ENCODE measurements around the gene ATP6V0A4. TPM values are rescaled to one million over a fixed set of nuclear protein-coding genes. Genes with fewer than 3 reads are reported as not detected.

ATP6V0A4 gene
- total RNA-seq, 2 donors from 2014 or later = not detected

DNA sequence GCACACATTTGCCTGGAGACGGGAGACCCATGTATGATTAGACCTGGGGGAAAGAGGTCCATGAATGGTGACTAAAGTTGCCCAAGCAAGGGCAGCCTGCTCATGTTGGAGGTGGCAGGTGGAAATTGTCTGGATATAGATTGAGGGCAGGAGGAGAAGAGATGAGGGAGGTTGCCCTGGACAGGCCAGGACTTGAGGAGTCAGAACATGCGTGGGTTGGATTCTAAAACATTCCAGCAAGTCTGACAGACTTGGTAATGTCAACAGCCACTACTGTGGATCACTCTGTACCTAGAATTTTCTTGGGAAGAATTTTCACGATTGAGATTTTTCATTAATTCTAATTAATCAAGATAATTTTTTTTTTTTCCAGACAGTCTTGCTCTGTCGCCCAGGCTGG lies 77.7 kb downstream of the ATP6V0A4 start:
- no peak for ATAC-seq
- TF ChIP-seq POLR2A (IDR thresholded peaks at IDR 0.05) (no peak), CTCF (IDR thresholded peaks at IDR 0.05) (no peak)
- WGBS, 2 donors = 71 to 87% methylated on average over 4 of the region's 4 CpGs
- no peaks in the 10 kb centered on the region for H3K9me3 ChIP-seq
- H3K4me3 ChIP-seq = no peak overlapping the region
- H3K27me3 ChIP-seq = no peaks in the 10 kb centered on the region
- H3K27ac ChIP-seq = no peak overlapping the region
- intact Hi-C loops (cut with DNase I) = no loop called here
- H3K4me1 ChIP-seq = no peaks in the 10 kb centered on the region
- DNase-seq = no peak
- no peaks in the 10 kb centered on the region for H3K36me3 ChIP-seq (replicated peaks in 1 of 2; ENCODE audit: insufficient read depth in 1 of 2, low read depth in 2 of 2)

DNA sequence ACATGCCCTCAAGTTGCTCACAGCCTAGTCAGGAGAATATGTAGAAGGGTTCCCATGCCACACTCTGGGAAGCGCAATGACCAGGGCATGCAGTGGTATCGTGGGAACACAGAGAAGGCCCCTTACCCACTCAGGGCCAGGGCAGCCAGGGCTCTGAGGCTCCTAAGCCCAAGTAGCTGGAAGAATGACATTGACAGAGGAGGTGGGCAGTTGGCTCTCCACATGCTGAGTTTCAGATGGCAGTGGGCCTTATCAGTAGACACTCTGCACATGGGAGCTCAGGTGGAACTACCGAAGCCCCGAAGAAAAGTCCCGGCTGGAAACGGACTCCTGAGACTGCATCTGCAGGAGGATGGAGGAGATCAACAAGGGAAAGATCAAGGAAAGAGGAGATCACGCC lies 81.1 kb downstream of the ATP6V0A4 start:
- Histone ChIP-seq H3K4me3 (no peak overlapping the region), H3K9me3 (no peaks in the 10 kb centered on the region), H3K4me1 (no peaks in the 10 kb centered on the region), H3K36me3 (replicated peaks in 1 of 2; ENCODE audit: insufficient read depth in 1 of 2, low read depth in 2 of 2) (no peaks in the 10 kb centered on the region), H3K27me3 (no peaks in the 10 kb centered on the region), H3K27ac (no peak overlapping the region)
- DNase-seq (no peak), ATAC-seq (no peak)
- TF ChIP-seq CTCF (IDR thresholded peaks at IDR 0.05) = no peak
- TF ChIP-seq POLR2A (IDR thresholded peaks at IDR 0.05) = no peak
- 94 to 96% methylated on average over 6 to 7 of the region's 7 CpGs for WGBS, 2 donors
- intact Hi-C loops (cut with DNase I) = no loop called here

DNA sequence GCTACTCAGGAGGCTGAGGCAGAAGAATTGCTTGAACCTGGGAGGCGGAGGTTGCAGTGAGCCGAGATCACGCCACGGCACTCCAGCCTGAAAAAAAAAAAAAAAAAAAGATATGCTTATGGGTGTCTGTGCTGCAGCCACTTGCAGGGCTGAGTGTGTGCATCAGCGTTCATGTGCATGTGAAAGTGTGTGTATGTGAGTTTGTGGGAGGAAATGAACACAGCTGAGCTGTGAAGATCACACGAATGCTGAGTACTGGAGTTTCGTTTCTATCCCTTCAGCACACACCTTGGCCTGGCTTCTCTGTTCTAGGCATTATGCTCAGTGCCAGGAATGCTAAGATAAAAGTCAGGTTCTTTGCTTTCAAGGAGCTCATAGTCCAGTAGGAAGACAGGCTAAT lies 84.8 kb downstream of the ATP6V0A4 start:
- no peaks in the 10 kb centered on the region for H3K36me3 ChIP-seq (replicated peaks in 1 of 2; ENCODE audit: insufficient read depth in 1 of 2, low read depth in 2 of 2)
- H3K4me1 ChIP-seq = no peaks in the 10 kb centered on the region
- H3K27ac ChIP-seq = no peak overlapping the region
- intact Hi-C loops (cut with DNase I) = no loop called here
- no peak overlapping the region for H3K4me3 ChIP-seq
- no peaks in the 10 kb centered on the region for H3K9me3 ChIP-seq
- H3K27me3 ChIP-seq = no peaks in the 10 kb centered on the region
- TF ChIP-seq POLR2A (IDR thresholded peaks at IDR 0.05) (no peak), CTCF (IDR thresholded peaks at IDR 0.05) (no peak)
- 89 to 92% methylated on average over 6 to 7 of the region's 7 CpGs for WGBS, 2 donors
- DNase-seq = no peak
- no peak for ATAC-seq

DNA sequence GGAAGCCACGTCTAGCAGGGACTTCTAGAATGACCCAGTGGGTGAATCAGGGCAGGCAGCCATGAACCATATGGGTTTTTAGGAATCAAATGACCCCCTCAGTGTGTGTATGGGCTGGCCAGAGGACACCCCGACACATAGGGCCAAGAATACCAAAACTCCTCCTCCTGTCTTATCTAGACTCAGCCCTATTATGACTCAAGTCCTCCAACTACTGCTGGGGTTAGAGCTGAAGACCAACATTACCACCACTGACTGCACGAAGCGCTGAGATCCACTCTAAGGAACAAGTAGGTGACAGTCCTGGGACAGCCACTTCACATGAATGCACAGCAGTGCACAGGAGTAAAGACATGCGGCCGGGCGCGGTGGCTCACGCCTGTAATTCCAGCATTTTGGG lies 85.3 kb downstream of the ATP6V0A4 start:
- Histone ChIP-seq H3K4me1 (no peaks in the 10 kb centered on the region), H3K9me3 (no peaks in the 10 kb centered on the region), H3K27me3 (no peaks in the 10 kb centered on the region), H3K4me3 (no peak overlapping the region), H3K36me3 (replicated peaks in 1 of 2; ENCODE audit: insufficient read depth in 1 of 2, low read depth in 2 of 2) (no peaks in the 10 kb centered on the region), H3K27ac (no peak overlapping the region)
- ATAC-seq (no peak), DNase-seq (no peak)
- TF ChIP-seq POLR2A (IDR thresholded peaks at IDR 0.05) (no peak), CTCF (IDR thresholded peaks at IDR 0.05) (no peak)
- WGBS, 2 donors = 94 to 96% methylated on average over 2 to 9 of the region's 9 CpGs
- intact Hi-C loops (cut with DNase I) = no loop called here

DNA sequence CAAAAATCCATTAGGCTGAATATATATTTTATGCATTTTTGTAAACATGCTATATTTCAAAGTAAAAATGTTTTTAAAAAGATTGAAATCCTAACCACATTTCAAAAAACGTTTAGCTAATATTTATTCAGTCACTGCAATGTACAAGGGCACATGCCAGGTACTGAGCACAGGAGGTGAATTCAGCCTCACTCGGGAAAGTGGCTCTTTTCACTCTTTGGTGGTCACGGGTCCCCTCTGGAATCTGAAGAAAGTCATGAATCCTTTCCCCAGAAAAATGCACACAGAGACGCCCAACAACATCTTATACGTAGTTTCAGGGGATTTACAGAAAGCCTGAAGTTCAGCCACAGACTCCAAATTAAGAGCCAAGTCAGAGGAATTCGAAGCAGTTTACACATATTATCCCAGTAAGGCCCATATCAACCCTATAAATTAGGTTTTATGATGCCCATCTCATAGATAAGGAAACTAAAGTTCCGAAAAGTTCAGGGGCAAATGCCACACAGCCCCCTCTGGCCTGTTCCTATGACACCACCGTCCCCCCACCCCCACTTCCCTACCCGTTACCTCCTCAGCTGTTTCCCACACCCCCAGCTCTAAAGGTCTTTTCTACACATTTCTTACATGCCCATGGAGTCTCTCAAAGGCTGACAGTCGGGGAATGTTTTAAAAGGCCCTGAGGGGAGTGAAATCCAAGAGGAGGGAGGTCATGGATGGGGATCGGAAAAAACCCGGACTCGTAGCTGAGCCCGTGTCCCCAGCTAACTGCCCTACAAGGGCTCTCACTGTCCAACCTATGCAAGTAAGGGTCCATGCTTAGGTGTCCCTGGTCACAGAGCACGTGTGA lies 87.2 kb downstream of the ATP6V0A4 start:
- TF ChIP-seq CTCF (IDR thresholded peaks at IDR 0.05) (no peak), POLR2A (IDR thresholded peaks at IDR 0.05) (no peak)
- Histone ChIP-seq H3K4me1 (no peaks in the 10 kb centered on the region), H3K27me3 (no peaks in the 10 kb centered on the region), H3K36me3 (replicated peaks in 1 of 2; ENCODE audit: insufficient read depth in 1 of 2, low read depth in 2 of 2) (no peaks in the 10 kb centered on the region), H3K27ac (no peak overlapping the region), H3K9me3 (no peaks in the 10 kb centered on the region), H3K4me3 (no peak overlapping the region)
- DNase-seq = no peak
- no peak for ATAC-seq
- WGBS, 2 donors = 76 to 77% methylated on average over 12 to 15 of the region's 15 CpGs
- intact Hi-C loops (cut with DNase I) = no loop called here
